HG02973 (cell line): ENCODE results near the gene OPN1SW.

Experiments
- ATAC-seq: cut with Tn5 transposase; IDR thresholded peaks from one replicate; pipeline ENCODE4 v1.9.1; 2021; ENCODE audit warnings: moderate library complexity; ENCODE audit not compliant: unreplicated experiment

Gene OPN1SW

GRCh38 chr7:128759242-128759641 is 16.4 kb downstream of the OPN1SW start:
- ATAC-seq, result no peak

GRCh38 chr7:128758553-128758952 is 17.0 kb downstream of the OPN1SW start:
- no peak for ATAC-seq

- ATAC-seq, result no peak
Measured at GRCh38 chr7:128757203-128757602, 18.4 kb downstream of the OPN1SW start.

GRCh38 chr7:128755819-128756476 is 19.6 kb downstream of the OPN1SW start:
- no peak for ATAC-seq

GRCh38 chr7:128755075-128755818 is 20.3 kb downstream of the OPN1SW start:
- ATAC-seq, result no peak

GRCh38 chr7:128752251-128752650 is 23.3 kb downstream of the OPN1SW start:
- ATAC-seq, result no peak

GRCh38 chr7:128747327-128748079 is 28.1 kb downstream of the OPN1SW start:
- ATAC-seq, result no peak

- no peak for ATAC-seq
Measured at GRCh38 chr7:128745706-128746105, 29.9 kb downstream of the OPN1SW start.

GRCh38 chr7:128744366-128744905 is 31.2 kb downstream of the OPN1SW start:
- no peak for ATAC-seq

- no peak for ATAC-seq
Measured at GRCh38 chr7:128743112-128743772, 32.4 kb downstream of the OPN1SW start.

GRCh38 chr7:128742206-128742605 is 33.4 kb downstream of the OPN1SW start:
- ATAC-seq, result no peak

- ATAC-seq, result no peak
Measured at GRCh38 chr7:128741491-128741890, 34.1 kb downstream of the OPN1SW start.

- no peak for ATAC-seq
Measured at GRCh38 chr7:128740996-128741395, 34.6 kb downstream of the OPN1SW start.

- ATAC-seq, result no peak
Measured at GRCh38 chr7:128739990-128740682, 35.5 kb downstream of the OPN1SW start.

GRCh38 chr7:128739048-128739962 is 36.3 kb downstream of the OPN1SW start, which contains the start of gene CALU:
Gene CALU, plus strand, starts transcription at chr7:128739359. Its CDS starts 9,225 bp downstream, at chr7:128748584.
- ATAC-seq, result peak; percentile 93

GRCh38 chr7:128738570-128739047 is 37.0 kb downstream of the OPN1SW start:
- ATAC-seq, result peak; percentile 7

GRCh38 chr7:128737867-128738385 is 37.7 kb downstream of the OPN1SW start:
- no peak for ATAC-seq

- ATAC-seq, result no peak
Measured at GRCh38 chr7:128737441-128737840, 38.2 kb downstream of the OPN1SW start.

- ATAC-seq, result no peak
Measured at GRCh38 chr7:128735436-128735835, 40.2 kb downstream of the OPN1SW start.
